Body of pancreas (tissue), 4 donors: ENCODE measurements around the gene FA2H. TPM values are rescaled to one million over a fixed set of nuclear protein-coding genes. Genes with fewer than 3 reads are reported as not detected.

Experiments
- ATAC-seq: fragments of 150-250 bp; one replicate; pipeline ENCODE4 v1.9.1; 2016
- DNase-seq, 4 donors: peaks; one replicate each; pipeline ENCODE4 v3.0.0-alpha.2; 2019
- H3K27ac ChIP-seq, 4 donors: fragments of 200-600 bp; sonication (generic); 1 replicate in 3 of 4; 2 replicates in 1 of 4; pipeline versions ENCODE4 v1.5.1 to v1.6.1; 2016 to 2019; ENCODE audit warnings: mild to moderate bottlenecking in 1 of 4, mixed read lengths in 1 of 4, moderate library complexity in 1 of 4
- H3K27me3 ChIP-seq, 2 donors: fragments of 200-600 bp; sonication (generic); one replicate each; pipeline ENCODE4 v1.6.0; 2016; ENCODE audit warnings: mild to moderate bottlenecking in 1 of 2
- H3K36me3 ChIP-seq, 2 donors: fragments of 200-600 bp; sonication (generic); replicated peaks in 1 of 2; 2 replicates each; pipeline ENCODE4 v1.5.1; 2016; ENCODE audit warnings: low read depth in 2 of 2; ENCODE audit not compliant: insufficient read depth in 1 of 2
- H3K4me1 ChIP-seq: fragments of 200-600 bp; sonication (generic); one replicate; pipeline ENCODE4 v1.6.0; 2016
- H3K4me3 ChIP-seq, 2 donors: fragments of 200-600 bp; sonication (generic); 1 replicate in 1 of 2; 2 replicates in 1 of 2; pipeline ENCODE4 v1.5.1; 2016 to 2019
- H3K9me3 ChIP-seq, 3 donors: fragments of 200-600 bp; sonication (generic); 1 replicate in 2 of 3; 2 replicates in 1 of 3; pipeline ENCODE4 v1.5.1; 2016
- POLR2A ChIP-seq, 3 donors: fragments of 450-650 bp; IDR thresholded peaks; one replicate each; pipeline ENCODE4 v1.6.1; 2016; ENCODE audit warnings: antibody characterized with exemption in 3 of 3, mild to moderate bottlenecking in 2 of 3
- WGBS, 2 donors: methylation state at CpG; one replicate each; pipeline ENCODE4 v1.1.5; 2017; 5-methylcytosine and 5-hydroxymethylcytosine counted together
- intact Hi-C: fragments of 100-400 bp; cut with DNase I; formaldehyde crosslinking; loops from one replicate; pipeline ENCODE4 v1.15.1; 2023
- total RNA-seq, 2 donors: library from RNA; depleted of rRNA; stranded (reverse); fragments of >200 nt; gene quantifications; one replicate each; pipeline ENCODE4 v1.1.0, GENCODE V29; 2016
- TF ChIP-seq, protein P1 (sequence below), 7 experiments: fragments of 450-650 bp in 4 of 7; fragments of 200-600 bp in 3 of 7; sonication (generic) in 3 of 7; IDR thresholded peaks; one replicate each; pipeline ENCODE4 v1.5.1; 2016 to 2019; ENCODE audit warnings: antibody characterized with exemption in 7 of 7

Gene FA2H
- total RNA-seq, 2 donors from 2014 or later, result 3.3 to 5.4 TPM

- Histone ChIP-seq H3K27ac (no peak overlapping the region), H3K4me3 (no peak overlapping the region), H3K4me1 (peaks cover 15% of the 10 kb centered on the region), H3K27me3 (no peaks in the 10 kb centered on the region), H3K36me3 (no peaks in the 10 kb centered on the region), H3K9me3 (no peaks in the 10 kb centered on the region)
- TF ChIP-seq, protein P1, sequence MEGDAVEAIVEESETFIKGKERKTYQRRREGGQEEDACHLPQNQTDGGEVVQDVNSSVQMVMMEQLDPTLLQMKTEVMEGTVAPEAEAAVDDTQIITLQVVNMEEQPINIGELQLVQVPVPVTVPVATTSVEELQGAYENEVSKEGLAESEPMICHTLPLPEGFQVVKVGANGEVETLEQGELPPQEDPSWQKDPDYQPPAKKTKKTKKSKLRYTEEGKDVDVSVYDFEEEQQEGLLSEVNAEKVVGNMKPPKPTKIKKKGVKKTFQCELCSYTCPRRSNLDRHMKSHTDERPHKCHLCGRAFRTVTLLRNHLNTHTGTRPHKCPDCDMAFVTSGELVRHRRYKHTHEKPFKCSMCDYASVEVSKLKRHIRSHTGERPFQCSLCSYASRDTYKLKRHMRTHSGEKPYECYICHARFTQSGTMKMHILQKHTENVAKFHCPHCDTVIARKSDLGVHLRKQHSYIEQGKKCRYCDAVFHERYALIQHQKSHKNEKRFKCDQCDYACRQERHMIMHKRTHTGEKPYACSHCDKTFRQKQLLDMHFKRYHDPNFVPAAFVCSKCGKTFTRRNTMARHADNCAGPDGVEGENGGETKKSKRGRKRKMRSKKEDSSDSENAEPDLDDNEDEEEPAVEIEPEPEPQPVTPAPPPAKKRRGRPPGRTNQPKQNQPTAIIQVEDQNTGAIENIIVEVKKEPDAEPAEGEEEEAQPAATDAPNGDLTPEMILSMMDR (IDR thresholded peaks at IDR 0.05), result no peak
- no peak for TF ChIP-seq POLR2A (IDR thresholded peaks at IDR 0.05)
- intact Hi-C loops, result no loop called here
- DNase-seq (no peak), ATAC-seq (no peak)
- 70 to 86% methylated on average over 11 of the region's 11 CpGs for WGBS, 2 donors
Measured at GRCh38 chr16:74771656-74772315, 2.8 kb downstream of the FA2H start.

DNA sequence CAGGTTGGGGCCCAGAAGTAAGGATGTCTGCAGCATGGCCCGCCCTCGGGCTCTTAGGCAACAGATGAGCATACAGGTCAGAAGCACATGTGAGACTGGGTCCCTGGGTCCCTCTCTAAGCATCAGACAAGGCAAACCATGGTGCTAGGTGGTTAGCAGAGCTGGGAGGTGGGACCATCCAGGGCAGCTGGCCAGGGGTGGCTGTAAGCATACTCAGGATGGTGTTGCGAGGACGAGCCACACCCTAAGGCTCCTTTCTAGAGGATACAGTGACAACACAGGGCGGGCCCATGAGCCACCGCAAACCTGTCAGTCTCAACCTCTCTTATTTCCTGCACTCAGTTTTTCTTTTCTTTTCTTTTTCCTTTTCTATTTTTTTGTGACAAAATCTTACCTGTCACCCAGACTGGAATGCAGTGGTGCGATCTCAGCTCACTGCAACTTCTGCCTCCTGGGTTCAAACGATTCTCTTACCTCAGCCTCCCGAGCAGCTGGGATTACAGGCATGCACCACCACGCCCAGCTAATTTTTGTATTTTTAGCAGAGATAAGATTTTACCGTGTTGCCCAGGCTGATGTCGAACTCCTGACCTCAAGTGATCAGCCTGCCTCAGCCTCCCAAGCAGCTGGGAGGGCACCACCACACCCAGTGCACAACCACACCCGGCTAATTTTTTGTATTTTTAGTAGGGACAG lies 3.6 kb downstream of the FA2H start:
- Histone ChIP-seq H3K9me3 (no peaks in the 10 kb centered on the region), H3K27me3 (no peaks in the 10 kb centered on the region), H3K36me3 (no peaks in the 10 kb centered on the region), H3K4me3 (no peak overlapping the region), H3K27ac (no peak overlapping the region), H3K4me1 (peaks cover 15% of the 10 kb centered on the region)
- 83 to 89% methylated on average over 13 of the region's 13 CpGs for WGBS, 2 donors
- TF ChIP-seq, protein P1 (IDR thresholded peaks at IDR 0.05), result no peak
- TF ChIP-seq POLR2A (IDR thresholded peaks at IDR 0.05), result no peak
- DNase-seq, result no peak
- intact Hi-C loops, result no loop called here
- ATAC-seq, result no peak

- Histone ChIP-seq H3K9me3 (no peaks in the 10 kb centered on the region), H3K4me1 (peaks cover 15% of the 10 kb centered on the region), H3K27me3 (no peaks in the 10 kb centered on the region), H3K4me3 (no peak overlapping the region), H3K27ac (no peak overlapping the region), H3K36me3 (no peaks in the 10 kb centered on the region)
- WGBS, 2 donors, result 60 to 69% methylated on average over 7 to 10 of the region's 10 CpGs
- DNase-seq (peak in 1 of 4 donors; percentile 25), ATAC-seq (no peak)
- intact Hi-C loops, result no loop called here
- no peak for TF ChIP-seq POLR2A (IDR thresholded peaks at IDR 0.05)
- TF ChIP-seq, protein P1 (IDR thresholded peaks at IDR 0.05), result no peak
Measured at GRCh38 chr16:74769586-74770190, 4.9 kb downstream of the FA2H start.

- Histone ChIP-seq H3K36me3 (no peaks in the 10 kb centered on the region), H3K27me3 (no peaks in the 10 kb centered on the region), H3K4me3 (no peak overlapping the region), H3K9me3 (no peaks in the 10 kb centered on the region), H3K27ac (no peak overlapping the region), H3K4me1 (peaks cover 1% of the 10 kb centered on the region)
- TF ChIP-seq POLR2A (IDR thresholded peaks at IDR 0.05), result no peak
- TF ChIP-seq, protein P1 (IDR thresholded peaks at IDR 0.05), result no peak
- DNase-seq, result no peak
- 82 to 89% methylated on average over 4 to 6 of the region's 6 CpGs for WGBS, 2 donors
- ATAC-seq, result no peak
- intact Hi-C loops, result no loop called here
Measured at GRCh38 chr16:74768239-74768638, 6.4 kb downstream of the FA2H start.
